Stomach smooth muscle (tissue), 2 donors: ENCODE data around the gene ART5.

Experiments used
- H3K27ac ChIP-seq: one replicate; pipeline ENCODE4 v1.7.0; 2013; ENCODE audit warnings: mild to moderate bottlenecking, low read length, inconsistent platforms
- H3K27me3 ChIP-seq, 2 donors: one replicate each; pipeline ENCODE4 v1.7.0; 2013; ENCODE audit warnings: low read length in 2 of 2; ENCODE audit not compliant: insufficient read depth in 2 of 2, control insufficient read depth in 1 of 2
- H3K36me3 ChIP-seq, 2 donors: one replicate each; pipeline ENCODE4 v1.7.0; 2013; ENCODE audit warnings: low read length in 2 of 2; ENCODE audit not compliant: control insufficient read depth in 2 of 2, insufficient read depth in 2 of 2
- H3K4me1 ChIP-seq: one replicate; pipeline ENCODE4 v1.7.0; 2013; ENCODE audit warnings: low read length; ENCODE audit not compliant: control insufficient read depth, insufficient read depth
- H3K4me3 ChIP-seq, 2 donors: one replicate each; pipeline ENCODE4 v1.7.0; 2013; ENCODE audit warnings: low read length in 2 of 2
- H3K9ac ChIP-seq, 2 donors: one replicate each; pipeline ENCODE4 v1.7.0; 2013; ENCODE audit warnings: low read length in 2 of 2, mild to moderate bottlenecking in 1 of 2
- H3K9me3 ChIP-seq, 2 donors: one replicate each; pipeline ENCODE4 v1.7.0; 2013; ENCODE audit warnings: low read length in 2 of 2; ENCODE audit not compliant: control insufficient read depth in 2 of 2
- donor health status: healthy.
- donor health status: Pancreatic carcinoma.

Gene ART5

DNA sequence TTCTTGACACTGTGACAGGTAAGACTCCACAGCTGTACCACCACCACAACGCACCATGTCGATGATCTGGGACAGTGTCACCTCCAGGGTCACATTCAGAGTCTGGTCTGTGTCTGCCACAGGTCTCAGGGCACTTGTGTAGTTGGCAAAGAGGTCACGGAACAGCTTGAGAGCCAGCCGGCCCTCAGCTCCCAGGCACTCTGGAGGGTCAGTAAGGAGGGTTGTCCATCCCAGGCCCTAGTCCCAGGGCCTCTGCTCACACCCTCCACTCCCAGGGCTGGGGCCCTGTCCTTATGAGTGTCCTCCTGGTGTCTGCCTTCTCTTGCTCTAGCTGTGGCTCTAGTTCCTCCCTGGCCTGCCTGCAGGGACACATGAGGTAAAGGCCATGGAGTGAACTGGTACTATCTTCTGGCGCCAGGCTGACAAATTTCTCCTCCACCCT lies 28.0 kb upstream of the ART5 start:
- H3K36me3 ChIP-seq = peaks cover 27 to 43% of the 10 kb centered on the region in 2 donors

DNA sequence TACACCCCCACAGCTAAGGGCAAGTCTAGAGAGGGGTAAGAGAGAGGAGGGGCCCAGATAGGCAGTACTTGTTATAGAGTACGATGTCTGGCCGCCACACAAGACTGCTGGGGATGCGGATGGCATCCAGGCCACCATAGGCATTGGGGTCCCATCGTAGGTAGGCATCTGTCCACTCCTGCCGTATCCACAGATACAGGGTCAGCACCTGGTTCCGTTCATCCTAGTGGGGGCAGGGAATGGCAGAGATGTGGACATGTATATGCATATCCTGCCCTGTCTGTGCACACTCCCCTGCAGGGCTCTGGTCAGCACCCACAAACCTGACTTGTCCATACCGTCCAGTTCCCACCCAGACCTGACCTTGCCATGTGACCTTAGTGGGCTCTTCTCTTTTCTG lies 27.3 kb upstream of the ART5 start:
- Histone ChIP-seq H3K9me3 (no peaks in the 10 kb centered on the region), H3K9ac (no peak overlapping the region), H3K4me1 (no peaks in the 10 kb centered on the region), H3K27ac (no peak overlapping the region), H3K27me3 (no peaks in the 10 kb centered on the region), H3K4me3 (no peak overlapping the region), H3K36me3 (peaks cover 24 to 43% of the 10 kb centered on the region in 2 donors)

More for the DNA sequence above, 28.0 kb upstream of the ART5 start:
- Histone ChIP-seq H3K9ac (no peak overlapping the region), H3K4me1 (no peaks in the 10 kb centered on the region), H3K27ac (no peak overlapping the region), H3K4me3 (no peak overlapping the region), H3K9me3 (no peaks in the 10 kb centered on the region), H3K27me3 (no peaks in the 10 kb centered on the region)

DNA sequence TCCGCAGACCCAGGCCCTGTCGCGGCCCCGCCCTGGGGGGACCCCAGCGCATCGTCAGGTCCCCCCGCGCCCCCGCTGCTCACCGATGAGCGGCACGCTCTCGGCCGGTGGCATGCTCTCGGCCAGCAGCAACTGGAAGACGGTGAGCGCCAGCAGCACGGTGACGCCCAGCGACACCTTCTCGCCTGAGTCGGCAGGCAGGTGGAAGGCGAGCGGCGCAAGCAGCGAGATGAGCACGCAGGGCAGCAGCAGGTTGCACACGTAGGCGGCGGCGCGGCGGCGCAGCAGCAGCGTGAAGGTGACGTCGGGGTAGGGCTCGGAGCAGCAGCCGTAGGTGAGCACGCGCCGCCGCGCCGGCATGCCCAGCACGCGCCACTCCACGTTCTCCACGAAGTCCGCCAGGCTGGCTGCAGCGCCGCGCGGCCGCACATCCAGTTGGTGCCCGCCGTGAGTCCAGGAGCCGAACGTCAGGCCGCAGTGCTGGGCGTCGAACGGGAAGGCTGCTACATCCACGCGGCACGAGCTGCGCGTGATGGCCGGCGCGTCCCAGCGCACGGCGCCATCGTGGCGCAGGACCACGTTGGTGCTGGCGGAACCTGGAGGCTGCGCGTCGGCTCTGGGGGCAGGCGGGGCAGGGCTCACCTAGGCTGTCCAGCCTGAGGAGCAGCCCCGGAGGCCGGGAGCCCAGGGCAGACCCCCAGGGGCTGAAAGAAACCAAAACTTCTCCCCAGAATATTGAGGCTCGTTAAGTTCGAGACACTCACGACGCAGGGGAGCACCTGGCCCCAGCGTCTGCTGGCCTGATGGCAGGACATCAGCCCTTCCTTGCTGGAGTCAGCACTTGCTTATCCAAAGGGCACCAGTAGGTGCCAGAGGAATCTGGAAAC lies 25.6 kb upstream of the ART5 start:
- Histone ChIP-seq H3K9ac (no peak overlapping the region), H3K27ac (no peak overlapping the region), H3K36me3 (peaks cover 25 to 37% of the 10 kb centered on the region in 2 donors), H3K9me3 (no peaks in the 10 kb centered on the region), H3K4me1 (no peaks in the 10 kb centered on the region), H3K27me3 (no peaks in the 10 kb centered on the region), H3K4me3 (no peak overlapping the region)

DNA sequence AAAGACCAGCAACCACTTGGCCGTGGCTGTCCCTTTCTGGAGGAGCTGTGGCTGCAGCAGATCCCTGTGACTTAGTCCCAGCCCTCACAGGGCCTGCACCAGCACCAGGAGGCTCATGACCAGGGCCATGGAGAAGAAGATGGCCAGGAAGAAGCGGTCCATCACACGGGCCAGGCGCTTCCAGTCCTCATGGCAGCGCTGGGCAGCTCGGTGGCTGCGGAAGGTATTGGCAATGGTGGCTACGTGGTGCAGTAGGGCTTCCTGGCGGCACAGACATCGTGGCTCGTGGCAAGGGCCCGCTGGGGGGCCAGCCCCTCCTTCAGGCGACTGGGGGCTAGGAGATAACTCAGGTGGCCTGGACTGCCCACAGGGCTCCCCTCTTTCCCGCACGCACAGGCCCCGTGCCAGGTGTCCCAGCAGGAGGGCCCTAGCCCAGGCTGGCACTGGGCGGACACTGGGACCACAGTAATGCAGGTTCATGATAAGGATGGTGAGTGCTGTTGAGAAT lies 24.3 kb upstream of the ART5 start:
- Histone ChIP-seq H3K27me3 (no peaks in the 10 kb centered on the region), H3K27ac (no peak overlapping the region), H3K4me3 (no peak overlapping the region), H3K9ac (no peak overlapping the region), H3K4me1 (no peaks in the 10 kb centered on the region), H3K36me3 (peaks cover 25 to 29% of the 10 kb centered on the region in 2 donors), H3K9me3 (no peaks in the 10 kb centered on the region)

DNA sequence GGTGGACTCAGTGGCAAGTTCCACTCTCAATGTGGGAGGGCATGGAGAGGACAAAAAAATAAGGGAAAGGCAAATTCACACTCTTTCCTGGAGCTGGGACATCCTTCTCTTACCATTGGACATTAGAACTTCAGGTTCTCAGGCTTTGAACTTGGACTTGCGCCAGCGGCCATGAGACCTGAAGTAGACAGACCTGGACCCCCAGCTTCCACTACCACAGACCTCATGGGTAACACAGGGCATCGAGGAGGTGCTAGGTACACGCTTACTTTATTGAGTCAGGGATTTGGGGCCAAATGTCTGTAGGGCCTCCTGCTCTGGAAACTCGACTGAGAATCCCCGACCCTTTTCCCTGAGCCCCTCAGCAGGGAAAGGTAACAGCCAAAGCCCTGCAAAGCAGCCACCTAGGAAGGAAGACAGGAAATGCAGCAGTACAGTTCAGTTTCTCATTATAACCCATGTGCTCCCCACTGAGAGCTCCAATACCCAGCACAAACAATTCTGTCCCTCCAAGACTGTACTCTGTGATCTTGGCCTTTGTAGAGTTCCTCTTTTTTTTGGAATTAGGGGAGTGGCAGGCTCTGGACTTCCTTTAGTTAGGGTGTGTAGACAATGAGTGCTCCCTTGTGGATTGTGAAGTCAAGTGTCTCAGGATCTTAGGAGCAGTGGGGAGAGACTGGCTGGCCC lies 23.7 kb upstream of the ART5 start:
- Histone ChIP-seq H3K4me1 (no peaks in the 10 kb centered on the region), H3K9me3 (no peaks in the 10 kb centered on the region), H3K27me3 (no peaks in the 10 kb centered on the region), H3K27ac (no peak overlapping the region), H3K4me3 (no peak overlapping the region), H3K36me3 (peaks cover 23 to 29% of the 10 kb centered on the region in 2 donors), H3K9ac (no peak overlapping the region)

DNA sequence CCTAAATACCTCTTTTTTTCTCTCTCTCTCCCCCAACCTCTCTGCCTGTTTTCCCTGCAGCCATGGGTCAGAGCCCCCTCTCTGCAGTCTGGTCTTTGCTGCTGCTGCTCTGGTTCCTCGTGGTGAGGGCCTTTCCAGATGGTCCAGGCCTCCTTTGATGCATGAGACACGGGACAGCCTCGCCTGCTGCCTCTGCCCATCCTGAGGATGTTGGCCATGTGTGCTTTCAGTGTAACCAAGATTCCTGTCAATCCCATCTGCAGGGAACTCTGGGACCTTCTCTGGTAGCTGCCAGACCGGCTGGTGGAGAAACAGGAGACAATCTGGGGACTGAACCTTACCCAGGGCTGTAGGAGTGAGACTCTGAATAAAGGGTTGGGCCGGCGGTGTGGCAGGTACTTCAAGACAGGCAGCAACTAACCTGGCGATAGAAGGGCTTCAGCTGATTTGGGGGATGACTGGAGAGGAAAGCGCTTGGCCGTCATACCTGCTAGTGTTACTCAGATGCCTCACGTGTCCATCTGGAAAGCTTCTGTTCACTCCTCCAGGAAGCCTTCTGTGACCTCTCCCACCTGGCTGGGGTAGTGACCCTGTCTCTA lies 22.3 kb upstream of the ART5 start:
- no peaks in the 10 kb centered on the region for H3K9me3 ChIP-seq
- no peak overlapping the region for H3K4me3 ChIP-seq
- H3K36me3 ChIP-seq = peaks cover 14 to 20% of the 10 kb centered on the region in 2 donors
- H3K27me3 ChIP-seq = no peaks in the 10 kb centered on the region
- no peak overlapping the region for H3K27ac ChIP-seq
- no peak overlapping the region for H3K9ac ChIP-seq
- no peaks in the 10 kb centered on the region for H3K4me1 ChIP-seq

DNA sequence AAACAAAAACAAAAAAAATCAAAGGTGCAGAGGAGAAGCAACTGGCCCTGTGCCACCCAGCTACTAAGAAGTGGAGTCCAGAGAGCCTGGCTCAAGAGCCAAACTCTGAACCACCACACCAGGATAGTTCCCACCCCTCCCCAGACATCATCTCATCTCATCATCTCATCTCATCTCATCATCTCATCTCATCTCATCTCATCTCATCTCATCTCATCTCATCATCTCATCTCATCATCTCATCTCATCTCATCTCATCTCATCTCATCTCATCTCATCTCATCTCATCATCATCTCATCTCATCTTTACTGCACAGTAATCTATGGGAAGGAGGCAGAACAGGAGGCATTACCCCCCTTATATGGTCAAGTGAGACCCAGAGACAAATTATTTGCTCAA lies 21.1 kb upstream of the ART5 start:
- H3K36me3 ChIP-seq = peaks cover 9 to 14% of the 10 kb centered on the region in 2 donors
- H3K9me3 ChIP-seq = no peaks in the 10 kb centered on the region
- H3K27ac ChIP-seq = no peak overlapping the region
- H3K4me1 ChIP-seq = no peaks in the 10 kb centered on the region
- no peaks in the 10 kb centered on the region for H3K27me3 ChIP-seq
- no peak overlapping the region for H3K4me3 ChIP-seq
- no peak overlapping the region for H3K9ac ChIP-seq

DNA sequence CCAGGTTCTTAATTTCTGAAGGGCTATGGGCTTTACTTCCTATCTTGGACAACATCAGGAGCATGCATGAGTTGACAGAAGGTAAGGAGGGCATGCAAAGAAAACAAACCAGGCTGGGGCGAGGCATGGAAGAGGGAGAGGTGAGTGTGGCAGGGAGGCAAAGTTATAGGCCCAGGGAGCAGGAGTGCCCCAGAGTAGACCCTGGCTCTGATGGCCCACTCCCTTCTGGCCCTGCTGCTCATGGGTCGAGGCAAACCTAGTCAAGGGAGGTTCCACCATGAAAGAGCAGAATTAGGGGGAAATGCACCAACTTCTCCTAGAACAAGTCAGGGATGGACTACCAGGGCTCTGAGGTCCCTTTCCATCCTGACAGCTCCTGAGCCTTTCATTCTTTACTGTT lies 19.2 kb upstream of the ART5 start:
- H3K27me3 ChIP-seq = no peaks in the 10 kb centered on the region
- H3K9me3 ChIP-seq = no peaks in the 10 kb centered on the region
- no peak overlapping the region for H3K27ac ChIP-seq
- no peak overlapping the region for H3K9ac ChIP-seq
- no peaks in the 10 kb centered on the region for H3K4me1 ChIP-seq
- no peak overlapping the region for H3K4me3 ChIP-seq
- peaks cover 3 to 9% of the 10 kb centered on the region in 2 donors for H3K36me3 ChIP-seq

DNA sequence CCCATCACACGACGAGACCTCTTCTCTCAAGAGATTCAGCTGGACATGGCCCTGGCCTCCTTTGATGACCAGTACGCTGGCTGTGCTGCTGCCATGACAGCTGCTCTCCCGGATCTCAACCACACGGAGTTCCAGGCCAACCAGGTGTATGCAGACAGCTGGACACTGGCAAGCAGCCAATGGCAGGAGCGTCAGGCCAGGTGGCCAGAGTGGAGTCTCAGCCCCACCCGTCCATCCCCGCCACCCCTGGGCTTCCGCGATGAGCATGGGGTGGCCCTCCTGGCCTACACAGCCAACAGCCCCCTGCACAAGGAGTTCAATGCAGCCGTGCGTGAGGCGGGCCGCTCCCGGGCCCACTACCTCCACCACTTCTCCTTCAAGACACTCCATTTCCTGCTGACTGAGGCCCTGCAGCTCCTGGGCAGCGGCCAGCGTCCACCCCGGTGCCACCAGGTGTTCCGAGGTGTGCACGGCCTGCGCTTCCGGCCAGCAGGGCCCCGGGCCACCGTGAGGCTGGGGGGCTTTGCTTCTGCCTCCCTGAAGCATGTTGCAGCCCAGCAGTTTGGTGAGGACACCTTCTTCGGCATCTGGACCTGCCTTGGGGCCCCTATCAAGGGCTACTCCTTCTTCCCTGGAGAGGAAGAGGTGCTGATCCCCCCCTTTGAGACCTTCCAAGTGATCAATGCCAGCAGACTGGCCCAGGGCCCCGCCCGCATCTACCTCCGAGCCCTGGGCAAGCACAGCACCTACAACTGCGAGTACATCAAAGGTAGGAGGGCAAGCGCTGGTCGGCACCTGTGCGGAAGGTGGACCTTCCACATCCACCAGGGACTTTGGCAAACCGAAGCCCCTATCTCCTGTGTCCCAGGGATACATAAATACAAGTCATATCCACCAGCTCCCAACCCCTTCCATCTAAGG lies 18.1 kb upstream of the ART5 start:
- no peak overlapping the region for H3K9ac ChIP-seq
- H3K27me3 ChIP-seq = no peaks in the 10 kb centered on the region
- H3K27ac ChIP-seq = no peak overlapping the region
- peaks cover 3 to 7% of the 10 kb centered on the region in 2 donors for H3K36me3 ChIP-seq
- no peak overlapping the region for H3K4me3 ChIP-seq
- no peaks in the 10 kb centered on the region for H3K4me1 ChIP-seq
- no peaks in the 10 kb centered on the region for H3K9me3 ChIP-seq

DNA sequence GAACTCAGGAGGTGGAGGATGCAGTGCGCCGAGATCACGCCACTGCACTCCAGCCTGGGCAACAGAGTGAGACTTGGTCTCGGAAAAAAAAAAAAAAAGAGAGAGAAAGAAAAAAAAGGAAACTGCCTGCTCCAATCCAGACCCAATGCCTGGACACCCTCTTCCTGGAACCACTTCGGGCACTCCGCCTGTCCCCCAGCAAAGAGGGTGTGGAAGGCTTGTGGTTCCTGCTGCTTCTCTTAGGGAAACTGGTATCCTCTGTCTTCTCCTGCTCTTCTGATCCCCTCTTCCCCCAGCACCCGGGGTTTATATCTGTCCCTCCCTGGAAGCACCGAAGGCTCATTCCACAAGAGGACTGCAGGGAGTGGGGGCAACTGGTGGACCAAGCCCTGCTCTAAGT lies 16.5 kb upstream of the ART5 start:
- H3K27me3 ChIP-seq = no peaks in the 10 kb centered on the region
- no peaks in the 10 kb centered on the region for H3K9me3 ChIP-seq
- H3K27ac ChIP-seq = no peak overlapping the region
- H3K4me1 ChIP-seq = no peaks in the 10 kb centered on the region
- H3K9ac ChIP-seq = no peak overlapping the region
- H3K36me3 ChIP-seq = no peaks in the 10 kb centered on the region
- H3K4me3 ChIP-seq = no peak overlapping the region
